ENCODE measurements around the gene SLC13A2.

The SLC13A2 gene

DNA sequence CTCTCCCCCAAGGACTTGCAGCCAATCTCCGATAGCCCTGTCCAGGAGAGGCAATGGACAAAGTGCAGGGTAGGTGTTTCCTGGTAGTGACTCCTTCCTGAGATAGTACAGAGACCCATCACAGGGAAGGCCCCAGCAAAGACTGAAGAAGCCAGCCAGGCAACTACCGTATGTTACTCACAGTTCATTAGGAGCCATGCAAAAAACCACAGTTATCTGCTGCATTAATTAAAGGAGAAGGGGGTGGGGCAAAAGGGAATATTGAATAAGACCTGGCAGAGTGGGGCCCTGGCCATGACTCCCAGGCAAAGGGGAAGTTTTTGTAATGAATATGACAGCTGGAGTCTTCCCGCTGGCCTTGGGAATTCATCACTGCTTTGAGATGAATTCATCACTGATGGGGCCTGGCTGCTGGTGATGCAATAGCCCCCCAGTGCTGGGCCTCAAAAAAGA, 2.5 kb upstream of the SLC13A2 start:
- FAIRE-seq, result no peak

DNA sequence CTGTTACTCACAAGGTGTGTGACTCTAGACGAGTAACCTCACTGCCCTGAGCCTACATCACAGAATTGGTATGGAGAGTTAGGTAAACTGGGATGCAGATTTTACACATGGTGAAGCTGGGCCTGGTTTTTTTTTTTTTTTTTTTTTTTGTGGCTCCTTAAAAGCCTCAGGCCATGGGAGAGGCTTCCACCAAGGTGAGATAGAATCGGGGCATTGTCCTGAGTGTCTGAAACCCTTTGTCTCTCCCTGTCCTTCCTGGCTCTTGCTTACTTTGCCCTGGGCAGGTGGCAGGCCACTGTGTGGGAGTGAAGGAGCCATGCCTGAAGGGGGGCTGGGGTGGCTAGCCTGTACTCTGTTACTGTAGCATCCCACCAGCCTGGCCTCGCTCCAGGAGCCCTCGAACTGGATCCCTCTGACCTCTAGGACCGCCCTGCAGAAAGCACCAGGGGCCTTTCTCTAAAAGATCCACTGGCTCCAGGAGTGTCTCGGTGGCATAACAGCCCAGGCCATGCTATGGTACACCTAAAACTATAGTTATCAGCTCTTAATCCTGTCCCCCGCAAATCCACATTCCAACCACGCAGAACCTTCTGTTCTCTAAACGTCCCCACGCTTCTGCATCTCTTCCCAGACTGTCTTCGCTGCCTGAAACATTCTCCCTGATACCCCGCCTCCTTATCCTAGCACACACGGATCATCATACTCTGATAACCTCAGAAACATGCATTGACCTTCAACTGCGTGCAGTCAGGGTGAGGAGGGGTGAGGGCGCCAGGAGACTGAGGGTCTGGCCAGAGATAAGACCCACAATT, 1.7 kb upstream of the SLC13A2 start:
- no peak for FAIRE-seq

DNA sequence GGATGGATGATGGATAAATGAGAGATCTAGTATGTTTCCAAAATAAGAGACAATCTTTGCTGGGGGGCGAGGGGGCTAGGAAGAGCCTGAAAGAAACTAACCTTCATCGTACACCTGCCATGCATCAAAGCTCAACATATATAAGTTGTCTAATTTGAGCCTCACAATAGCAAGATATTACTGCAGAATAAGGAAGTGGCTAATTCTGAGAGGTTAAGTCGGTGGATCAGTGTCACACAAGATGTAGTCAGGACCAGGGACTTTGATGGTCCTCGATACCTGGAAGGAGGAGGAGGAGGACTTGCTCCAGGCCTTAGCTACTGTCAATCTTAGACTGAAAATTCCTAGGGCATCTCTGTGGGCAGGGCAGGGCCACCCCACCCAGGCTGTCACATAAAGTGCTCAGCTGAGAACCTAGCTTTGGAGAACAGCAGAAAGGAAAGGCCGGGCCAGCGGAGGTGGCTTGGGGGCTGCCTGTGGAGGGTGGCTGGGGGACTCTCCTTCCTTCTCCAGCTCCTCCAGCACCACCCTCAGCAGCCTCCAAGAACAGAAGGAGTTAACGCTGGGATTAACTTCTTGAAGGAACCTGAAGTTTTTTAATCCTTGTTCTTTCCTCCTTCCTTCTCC, 460 bp upstream of the SLC13A2 start:
- no peak for FAIRE-seq

DNA sequence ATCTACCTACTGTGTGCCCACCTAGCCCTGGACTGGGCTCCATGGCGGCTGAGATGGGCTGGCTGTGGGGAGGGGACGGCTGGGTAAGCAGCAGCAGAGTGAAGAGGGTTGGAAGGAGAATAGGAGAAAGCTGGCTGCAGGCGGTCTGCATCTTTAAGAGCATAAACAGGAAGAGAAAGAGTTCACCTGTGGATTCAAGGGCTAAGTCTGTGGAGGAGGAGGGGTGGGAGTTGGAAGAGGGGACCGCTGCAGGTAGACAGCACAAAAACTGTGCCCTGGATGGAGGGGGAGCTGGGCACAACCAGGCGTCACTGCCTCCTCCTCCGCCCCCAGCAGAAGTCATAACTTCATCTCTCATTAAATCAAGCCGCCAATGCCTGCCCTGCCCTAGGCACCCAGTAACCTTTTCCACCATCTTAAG, 677 bp downstream of the SLC13A2 start:
- no peak for FAIRE-seq

DNA sequence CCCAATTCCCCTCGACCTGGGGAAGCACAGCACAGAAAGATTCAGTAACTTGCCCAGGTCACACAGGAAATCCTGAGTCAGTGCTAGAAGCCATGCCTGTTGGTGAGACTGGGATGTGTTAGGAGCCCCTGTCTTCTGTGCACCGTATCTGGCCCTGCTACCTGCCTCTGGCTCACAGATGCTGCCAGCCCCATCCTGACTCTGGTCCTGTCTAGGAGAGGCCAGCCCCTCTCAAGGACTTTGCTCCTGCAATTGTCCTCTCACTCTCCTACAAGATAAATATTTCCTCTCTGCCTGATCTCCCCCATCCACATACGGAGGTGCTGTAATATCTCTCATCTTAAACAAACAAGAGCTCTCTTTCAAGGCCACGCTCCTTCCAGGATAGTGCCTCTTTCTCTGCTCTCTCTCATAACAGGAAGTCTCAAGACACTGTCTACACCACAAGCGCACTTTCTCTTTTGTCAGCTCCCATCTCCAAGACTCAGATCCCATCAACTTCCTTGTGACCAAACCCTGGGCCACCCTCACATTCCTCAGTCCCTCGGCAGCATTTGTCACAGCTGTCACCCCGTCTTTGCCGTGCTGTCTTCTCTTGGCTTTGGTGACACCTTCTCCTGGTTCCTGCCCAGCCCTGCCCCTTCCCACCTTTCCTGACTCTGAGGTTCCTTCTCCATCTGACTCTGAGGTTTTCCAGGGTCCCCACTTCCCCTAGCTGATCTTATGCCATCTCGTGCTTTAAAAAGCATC, 1.9 kb downstream of the SLC13A2 start:
- no peak for FAIRE-seq

DNA sequence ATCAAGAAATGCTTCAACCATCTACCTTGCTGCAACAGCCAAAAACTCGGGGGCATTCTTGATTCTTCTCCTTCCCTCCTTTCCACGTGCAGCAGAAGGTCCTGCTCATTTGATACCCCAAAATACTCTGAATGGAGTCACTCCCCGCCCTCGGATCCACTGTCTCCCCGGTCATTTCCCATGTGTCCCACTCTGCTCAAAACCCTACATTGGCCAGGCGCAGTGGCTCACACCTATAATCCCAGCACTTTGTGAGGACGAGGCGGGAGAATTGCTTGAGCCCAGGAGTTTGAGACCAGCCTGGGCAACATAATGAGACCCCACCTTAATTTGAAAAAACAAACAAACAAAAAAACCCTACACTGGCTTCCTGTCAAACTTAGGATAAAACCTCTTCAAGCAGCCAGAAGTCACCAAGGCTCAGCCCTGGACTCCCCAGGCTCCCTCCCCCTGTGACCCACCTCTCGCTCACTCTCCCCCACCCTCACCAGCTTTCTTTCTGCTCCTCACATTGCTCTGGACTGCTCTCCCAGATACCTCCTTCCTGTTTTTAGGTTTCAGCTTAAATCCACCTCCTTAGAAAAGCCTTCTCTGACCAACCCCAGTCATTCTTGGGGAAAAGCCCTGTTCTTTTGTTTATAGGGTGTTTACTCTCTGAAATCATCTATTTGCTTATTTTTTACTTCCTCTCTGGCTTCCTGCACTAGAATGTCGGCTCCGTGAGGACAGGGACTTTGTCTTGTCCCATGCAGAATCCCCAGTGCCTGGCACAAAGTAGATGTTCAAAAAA, 2.8 kb downstream of the SLC13A2 start:
- no peak for FAIRE-seq

DNA sequence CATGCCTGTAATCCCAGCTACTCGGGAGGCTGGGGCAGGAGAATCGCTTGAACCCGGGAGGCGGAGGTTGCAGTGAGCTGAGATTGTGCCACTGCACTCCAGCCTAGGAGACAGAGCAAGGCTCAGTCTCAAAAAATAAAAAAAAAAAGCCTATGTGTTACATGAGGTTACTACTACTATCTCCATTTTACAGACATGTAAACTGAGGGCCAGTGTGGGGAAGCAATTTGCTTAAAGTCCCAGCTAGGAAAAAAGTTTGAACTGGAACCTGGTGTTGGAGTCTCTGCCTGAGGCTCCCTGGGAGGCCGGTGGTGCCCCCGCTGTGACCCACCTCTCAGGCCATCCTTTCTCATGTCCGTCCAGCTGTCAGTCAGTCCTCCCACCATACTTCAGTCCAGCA, 4.5 kb downstream of the SLC13A2 start:
- FAIRE-seq, result no peak

DNA sequence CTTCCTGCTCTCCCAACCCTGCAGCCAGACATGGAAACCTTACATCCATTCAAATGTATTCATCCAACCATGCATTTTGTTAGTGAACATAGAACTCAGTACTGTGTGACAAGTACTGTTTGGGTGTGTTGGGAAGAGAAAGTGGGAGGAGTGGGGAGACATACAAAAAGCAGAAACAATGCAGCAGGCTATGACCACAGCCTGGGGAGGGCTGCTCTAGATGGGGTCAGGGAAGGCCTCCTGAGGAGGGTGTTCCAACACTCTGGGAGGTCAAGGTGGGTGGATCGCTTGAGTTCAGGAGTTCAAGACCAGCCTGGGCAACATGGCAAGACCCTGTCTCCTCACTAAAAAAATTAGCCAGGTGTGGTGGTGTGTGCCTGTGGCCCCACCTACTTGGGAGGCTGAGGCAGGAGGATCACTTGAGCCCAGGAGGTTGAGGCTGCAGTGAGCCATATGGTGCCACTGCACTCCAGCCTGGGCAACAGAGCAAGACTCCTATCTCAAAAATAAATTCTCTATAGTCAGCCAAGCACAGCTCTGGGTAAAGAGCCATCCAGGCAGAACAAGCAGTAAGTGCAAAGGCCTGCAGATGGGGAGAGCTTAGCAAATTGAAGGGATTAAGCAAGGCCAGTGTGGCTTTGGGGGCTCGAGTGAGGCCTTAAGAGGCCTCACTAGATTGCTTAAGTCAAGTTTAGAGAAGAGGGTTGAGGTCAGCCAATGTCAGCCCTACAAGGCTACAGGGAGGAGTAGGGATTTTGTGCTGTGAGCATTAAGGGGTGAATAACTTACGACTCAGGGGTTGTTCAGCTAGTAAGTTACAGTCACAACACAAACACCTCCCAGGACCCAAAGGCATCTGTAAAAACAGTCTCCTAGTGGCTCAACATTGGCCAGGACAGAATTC, 5.5 kb downstream of the SLC13A2 start:
- no peak for FAIRE-seq

DNA sequence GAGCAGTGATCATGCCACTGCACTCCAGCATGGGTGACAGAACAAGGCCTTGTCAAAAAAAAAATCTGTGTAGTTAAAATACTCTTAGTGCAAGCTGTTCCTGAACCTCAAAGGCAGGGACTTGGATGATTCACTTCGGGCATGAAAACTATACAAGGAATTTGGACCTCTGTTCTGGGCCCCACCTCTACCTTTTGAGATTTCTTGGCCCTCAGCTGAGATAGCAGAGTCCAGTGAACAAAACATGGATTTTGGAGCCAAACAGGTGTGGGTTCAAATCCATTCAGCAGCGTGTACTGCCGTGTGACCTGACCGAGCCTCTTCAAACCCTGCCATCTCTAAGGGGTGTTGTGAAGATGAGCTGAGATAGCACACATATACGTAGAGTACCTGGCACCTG, 6.8 kb downstream of the SLC13A2 start:
- no peak for FAIRE-seq

DNA sequence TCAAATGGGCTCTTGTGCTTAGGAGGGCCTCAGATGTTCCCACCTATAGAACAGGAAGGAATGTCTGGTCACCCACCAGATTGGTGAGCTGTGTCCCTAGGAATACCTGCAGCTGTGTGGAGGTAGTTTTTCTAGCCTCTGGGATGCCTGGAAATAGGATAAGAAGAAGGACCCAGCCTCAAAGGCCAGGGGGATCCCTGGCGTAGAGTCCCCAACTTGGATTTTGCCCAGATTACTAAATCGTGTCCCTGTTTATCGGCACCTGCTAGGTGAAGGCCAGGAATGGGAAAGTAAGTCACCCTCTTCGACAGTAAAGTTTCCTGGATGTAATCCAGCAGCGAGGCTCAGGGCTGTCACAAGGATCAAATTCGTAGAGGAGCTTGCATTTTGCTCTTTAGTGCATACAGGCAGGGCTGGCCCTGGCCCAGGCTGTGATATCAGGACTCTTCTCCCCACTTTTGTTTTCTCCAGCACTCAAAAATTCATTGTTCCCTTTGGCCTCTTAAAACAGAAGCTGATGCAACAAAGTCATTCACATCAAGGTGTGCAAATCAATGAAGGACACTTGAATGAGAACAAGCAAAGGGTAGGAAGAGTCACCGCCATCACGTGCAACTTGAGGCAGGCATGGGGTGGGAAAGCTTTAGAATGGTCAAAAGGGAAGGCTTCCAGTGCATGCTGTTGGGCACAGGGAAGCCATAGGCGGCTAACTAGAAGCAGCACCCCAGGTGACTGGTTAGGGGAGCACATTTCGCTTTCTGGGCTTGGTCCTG, 7.5 kb downstream of the SLC13A2 start:
- FAIRE-seq, result no peak

DNA sequence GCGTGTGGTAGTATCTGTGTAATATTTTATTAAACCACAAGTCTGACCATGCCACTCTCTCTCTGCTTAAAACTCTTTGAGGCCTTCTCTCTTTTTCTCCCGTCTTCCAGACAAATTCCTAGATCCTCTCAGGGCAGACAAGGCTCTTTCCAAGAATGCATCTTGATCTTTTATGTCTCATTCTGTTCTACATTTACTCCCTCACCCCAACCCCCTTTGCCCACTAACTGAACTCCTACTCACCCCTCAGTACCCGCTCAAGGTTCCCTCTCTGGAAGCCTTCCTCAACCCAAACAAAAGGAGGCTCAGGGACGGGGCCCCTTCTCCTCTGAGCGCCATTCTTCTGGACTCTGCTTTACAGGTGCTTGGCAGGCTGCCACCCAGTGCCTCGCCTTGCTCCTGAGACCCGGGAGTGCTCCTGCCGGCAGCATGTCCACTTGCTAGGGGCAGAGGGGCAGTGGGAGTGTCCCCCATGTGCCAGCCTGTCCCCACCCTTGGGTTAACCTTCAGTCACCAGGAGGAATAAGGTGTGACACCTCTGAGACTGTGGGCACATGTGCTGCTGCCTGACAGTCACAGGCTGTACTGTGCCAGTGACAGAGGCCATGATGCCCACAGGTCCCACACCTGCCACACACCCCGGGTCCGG, 9.2 kb downstream of the SLC13A2 start:
- FAIRE-seq, result no peak

DNA sequence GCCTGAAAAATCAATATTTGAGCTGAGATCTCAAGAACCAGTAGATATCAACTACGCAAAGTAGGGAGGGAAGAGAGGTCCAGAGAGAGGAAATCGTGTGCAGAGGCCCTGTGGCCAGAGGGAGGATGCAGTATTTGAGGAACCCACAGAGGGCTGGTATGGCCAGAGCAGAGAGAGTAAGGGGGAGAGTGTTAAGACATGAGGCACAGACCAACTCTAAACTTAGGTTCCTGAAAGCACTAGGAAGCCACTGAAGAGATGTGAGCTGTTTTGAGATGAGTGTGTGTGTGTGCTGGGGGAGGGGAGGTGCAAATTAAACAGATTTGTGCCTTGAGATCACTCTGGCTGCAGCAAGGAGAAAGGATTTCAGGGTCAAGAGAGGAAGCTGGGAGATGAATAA, 10.9 kb downstream of the SLC13A2 start:
- FAIRE-seq, result no peak

DNA sequence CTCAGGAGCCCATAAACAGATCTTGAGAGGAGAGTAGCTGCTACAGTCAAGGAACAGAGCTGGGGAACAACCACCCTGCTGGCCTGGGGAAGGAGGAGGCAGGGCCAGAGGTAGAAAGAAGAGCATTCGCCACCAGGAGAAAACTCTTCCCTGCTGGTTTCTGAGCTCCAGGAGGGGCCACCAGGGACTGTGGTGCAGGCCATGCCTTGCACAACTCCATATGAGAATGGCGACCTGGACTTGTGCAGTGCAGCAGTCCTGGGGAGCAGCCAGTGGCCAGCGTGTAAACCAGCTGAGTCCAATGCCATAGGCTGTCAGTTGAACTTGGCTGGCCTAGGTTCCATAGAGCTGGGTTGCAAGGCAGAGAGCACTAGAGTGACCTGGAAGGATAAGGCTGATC, 11.6 kb downstream of the SLC13A2 start:
- no peak for FAIRE-seq

DNA sequence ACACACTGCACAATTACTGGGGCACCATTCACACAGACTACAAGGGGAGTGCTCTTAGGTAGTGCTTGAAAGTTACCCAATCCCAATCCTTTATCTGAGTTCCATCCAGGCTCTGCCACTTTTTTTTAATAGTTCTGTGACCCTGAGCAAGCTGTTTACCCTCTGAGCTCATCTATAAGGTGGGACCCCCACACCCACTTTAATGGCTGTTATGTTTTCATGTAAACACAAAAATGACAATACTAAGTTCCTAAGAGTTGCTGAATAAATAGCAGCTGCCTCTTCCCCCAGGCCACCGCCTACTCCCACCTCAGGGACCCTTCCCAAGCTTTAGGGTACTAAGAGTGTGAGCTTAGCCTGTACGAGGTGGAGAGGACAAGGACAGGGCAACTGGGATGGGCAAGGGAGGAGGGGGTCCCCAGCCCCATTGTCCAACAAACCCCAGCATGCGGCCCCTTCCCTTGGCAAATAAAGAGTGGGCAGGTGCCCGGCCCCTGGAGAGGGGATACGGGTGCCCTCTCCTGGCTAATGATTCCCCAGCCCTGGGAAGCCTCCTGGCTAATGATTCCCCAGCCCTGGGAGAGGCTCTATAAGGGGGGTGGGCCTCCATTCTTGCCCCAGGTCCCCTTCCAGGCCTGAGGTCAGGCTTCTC, 14.6 kb downstream of the SLC13A2 start:
- no peak for FAIRE-seq

DNA sequence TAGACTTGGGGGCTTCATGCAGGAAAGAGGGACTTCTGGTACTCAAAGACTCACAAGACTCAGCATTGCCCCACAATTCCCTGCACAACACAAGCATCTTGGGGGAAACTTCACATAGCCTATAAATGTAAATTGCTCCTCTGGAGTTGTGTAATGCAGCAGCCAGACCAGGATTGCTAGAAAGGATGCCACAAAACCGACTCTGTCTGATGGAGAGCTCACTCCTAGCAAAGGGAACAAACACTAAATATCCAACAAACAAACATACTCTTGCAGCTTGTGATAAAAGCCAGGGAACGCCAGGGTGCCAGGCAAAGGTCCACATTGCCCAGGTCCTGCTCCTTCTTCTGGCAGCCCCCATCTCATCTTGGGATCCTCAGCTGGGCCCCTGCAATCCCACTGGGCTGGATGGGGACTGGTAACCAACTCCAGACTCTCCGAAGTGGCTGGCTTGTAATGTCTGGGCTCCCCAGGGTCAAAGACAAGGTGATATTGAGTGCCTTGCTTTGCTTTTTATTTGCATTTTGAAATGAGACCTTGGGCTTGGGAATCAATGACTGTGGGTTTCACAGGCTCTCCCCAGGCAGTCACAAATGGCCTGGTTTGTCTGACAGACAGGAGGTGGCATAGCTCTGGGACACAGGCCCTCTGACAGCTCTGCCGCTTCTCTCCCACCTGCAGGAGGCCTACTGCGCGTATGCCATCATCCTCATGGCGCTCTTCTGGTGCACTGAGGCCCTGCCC, 15.3 kb downstream of the SLC13A2 start:
- FAIRE-seq, result no peak

DNA sequence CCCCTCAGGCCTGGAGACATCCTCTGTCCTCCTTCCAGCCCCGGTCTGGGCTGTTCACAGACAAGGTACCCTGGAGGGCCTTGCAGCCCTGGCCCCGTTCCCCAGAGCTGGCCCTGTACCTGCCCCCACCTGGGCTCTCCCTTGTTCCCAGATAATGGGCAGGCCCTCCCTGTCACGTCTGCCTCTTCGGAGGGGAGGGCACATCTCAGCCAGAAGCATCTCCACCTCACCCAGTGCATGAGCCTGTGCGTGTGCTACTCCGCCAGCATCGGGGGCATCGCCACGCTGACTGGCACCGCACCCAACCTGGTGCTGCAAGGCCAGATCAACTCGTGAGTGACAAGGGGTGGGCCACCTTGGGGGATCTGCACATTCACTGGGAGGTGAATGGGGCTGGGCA, 17.8 kb downstream of the SLC13A2 start:
- no peak for FAIRE-seq

DNA sequence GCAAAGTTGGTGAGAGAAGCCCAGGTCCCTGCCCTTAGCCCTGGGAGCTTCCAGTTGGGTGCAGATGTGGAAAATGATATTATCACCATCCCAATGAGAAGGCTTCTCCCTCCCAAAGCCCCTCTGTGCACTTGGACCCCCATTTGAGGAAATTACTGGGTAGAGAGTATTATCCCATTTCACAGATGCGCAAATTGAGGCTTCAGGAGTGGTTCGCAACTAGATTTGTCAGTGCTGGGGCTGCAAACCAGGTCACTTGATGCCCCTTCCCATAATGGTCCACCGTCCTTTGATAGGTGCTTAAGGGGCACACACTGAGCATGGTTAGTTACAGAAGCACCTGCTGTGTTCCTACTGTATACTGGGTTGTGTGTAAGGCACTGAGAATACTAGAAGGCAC, 18.4 kb downstream of the SLC13A2 start:
- no peak for FAIRE-seq

DNA sequence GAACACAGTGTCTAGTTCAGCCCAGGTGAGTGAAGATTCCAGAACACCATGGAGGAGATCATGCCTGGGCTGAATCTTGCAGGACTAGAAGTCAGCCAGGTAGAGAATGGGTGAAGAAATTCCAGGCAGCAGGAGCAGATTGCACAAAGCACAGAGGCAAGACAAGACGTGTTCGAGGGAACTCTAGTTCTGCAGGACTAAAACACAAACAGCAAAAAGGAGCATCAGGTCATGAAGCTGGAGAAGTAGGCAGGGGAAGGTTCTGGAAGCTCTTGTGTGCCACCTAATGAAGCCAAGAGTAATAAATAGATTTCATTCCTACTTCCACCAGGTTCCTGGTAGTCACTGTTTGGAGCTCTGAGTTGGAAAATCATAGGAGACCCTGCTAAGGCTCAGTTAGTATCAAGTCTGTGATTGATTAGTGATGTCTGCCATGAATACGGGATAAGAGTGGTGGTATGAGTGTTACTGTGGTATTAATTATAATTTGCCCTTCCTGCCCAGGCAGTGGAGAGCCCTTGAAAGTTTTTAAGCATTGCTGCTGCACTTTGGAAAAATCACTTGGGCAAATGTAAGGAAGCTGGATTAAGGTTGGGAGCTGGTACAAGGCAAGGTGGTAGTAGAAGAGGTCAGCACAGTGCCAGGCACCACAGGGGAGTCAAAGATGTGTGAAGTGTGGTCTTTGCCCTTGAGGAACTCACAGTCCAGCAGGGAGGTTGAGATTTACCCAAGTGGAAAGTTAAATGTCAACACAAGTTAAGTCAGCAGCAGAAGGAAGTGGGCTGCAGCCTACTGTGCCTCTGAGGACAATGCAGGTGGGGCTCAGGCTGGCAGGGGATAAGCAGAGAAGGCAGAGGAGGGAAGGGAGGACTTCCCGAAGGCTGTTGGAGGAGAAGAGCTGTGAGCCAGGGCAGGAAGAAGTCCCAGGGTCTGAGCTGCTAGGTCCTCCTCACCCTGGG, 19.2 kb downstream of the SLC13A2 start:
- FAIRE-seq, result no peak

All from endometrium (tissue), 2 donors.